ENCODE measurements around the gene SYK.

- TF ChIP-seq, protein P1, sequence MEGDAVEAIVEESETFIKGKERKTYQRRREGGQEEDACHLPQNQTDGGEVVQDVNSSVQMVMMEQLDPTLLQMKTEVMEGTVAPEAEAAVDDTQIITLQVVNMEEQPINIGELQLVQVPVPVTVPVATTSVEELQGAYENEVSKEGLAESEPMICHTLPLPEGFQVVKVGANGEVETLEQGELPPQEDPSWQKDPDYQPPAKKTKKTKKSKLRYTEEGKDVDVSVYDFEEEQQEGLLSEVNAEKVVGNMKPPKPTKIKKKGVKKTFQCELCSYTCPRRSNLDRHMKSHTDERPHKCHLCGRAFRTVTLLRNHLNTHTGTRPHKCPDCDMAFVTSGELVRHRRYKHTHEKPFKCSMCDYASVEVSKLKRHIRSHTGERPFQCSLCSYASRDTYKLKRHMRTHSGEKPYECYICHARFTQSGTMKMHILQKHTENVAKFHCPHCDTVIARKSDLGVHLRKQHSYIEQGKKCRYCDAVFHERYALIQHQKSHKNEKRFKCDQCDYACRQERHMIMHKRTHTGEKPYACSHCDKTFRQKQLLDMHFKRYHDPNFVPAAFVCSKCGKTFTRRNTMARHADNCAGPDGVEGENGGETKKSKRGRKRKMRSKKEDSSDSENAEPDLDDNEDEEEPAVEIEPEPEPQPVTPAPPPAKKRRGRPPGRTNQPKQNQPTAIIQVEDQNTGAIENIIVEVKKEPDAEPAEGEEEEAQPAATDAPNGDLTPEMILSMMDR (IDR thresholded peaks at IDR 0.05): no peak
- no peak for TF ChIP-seq EZH2 (IDR thresholded peaks at IDR 0.05; ENCODE audit: borderline replicate concordance, insufficient read depth, low read depth, low read length, poor library complexity, severe bottlenecking)
Observed at GRCh38 chr9:90857855-90858254, 56.2 kb downstream of the SYK start.

Measured in B cell (primary cell).